Glomerular endothelial cell (primary cell): ENCODE results near the gene RSL1D1. TPM values are rescaled to one million over a fixed set of nuclear protein-coding genes. Genes with fewer than 3 reads are reported as not detected.

Experiments used
- total RNA-seq: library from RNA; depleted of rRNA; stranded (reverse); fragments of >200 nt; gene quantifications from 2 replicates; pipeline ENCODE4 v1.2.3, GENCODE V29; 2015

Gene RSL1D1
- total RNA-seq, 1 donor from 2014 or later, result 96.8 TPM

Other genes with a start within 250 kb of the RSL1D1 start
- 30.0 and 48.4 TPM in 2 replicates for gene SNN, start 183.1 kb downstream of the RSL1D1 start, total RNA-seq
- 52.5 and 53.4 TPM in 2 replicates for gene TXNDC11, start 108.7 kb downstream of the RSL1D1 start, total RNA-seq
- 31.5 and 62.1 TPM in 2 replicates for gene ZC3H7A, start 54.3 kb downstream of the RSL1D1 start, total RNA-seq
- 89.0 and 91.1 TPM in 2 replicates for gene GSPT1, start 64.4 kb upstream of the RSL1D1 start, total RNA-seq
- 2.4 and 9.4 TPM in 2 replicates for gene NPIPB2, start 90.5 kb upstream of the RSL1D1 start, total RNA-seq
- not detected in 2 replicates for gene TNFRSF17, start 113.7 kb upstream of the RSL1D1 start, total RNA-seq
- gene SNX29, start 125.2 kb upstream of the RSL1D1 start, total RNA-seq, result 16.5 and 17.7 TPM in 2 replicates